ENCODE data around the gene CLK3.

Gene CLK3

DNA sequence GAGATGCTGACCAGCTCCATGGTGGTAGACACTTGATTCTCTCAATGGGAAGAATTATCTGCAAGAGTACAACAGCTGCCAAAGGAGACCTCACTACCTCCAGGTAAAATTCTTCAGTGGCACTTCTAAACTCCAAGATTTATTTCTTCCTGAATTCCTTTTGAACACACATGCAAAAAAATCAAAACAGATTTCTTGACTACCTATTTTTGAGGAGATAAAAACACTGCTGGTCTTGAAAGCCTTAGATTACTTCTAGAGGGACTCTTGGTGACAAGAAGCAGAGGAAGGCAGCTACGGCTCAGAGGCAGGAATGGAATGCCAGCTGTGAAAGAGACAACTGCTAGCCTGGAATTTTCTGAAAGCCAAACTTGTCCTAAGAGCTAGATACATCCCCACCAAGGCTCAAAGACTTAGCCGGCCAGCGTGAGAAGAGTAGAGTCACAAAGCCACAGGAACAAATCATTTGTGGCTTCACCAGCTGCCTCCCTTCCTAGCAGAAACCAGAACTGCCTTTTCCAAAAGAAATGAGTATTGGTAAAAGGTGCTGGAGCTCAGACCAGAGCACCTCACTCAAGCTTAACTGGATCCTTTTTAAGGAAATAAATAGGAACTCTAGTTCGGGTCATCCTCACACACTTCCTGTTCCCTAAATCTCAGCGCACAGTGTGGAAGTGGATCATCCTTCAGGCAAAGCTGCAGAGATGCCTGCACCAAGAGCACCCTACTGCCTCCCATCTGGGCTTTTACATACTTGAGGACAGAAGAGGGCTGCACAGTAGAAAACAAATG lies 32.6 kb downstream of the CLK3 start:
- no peak for TF ChIP-seq CTCF (IDR thresholded peaks at IDR 0.05)
- no peak overlapping the region for H3K9ac ChIP-seq
- no peaks in the 10 kb centered on the region for H3K27me3 ChIP-seq (ENCODE audit: control insufficient read depth, insufficient read depth, low read length)
- no peaks in the 10 kb centered on the region for H3K36me3 ChIP-seq (ENCODE audit: control insufficient read depth, insufficient read depth, low read length)
- no peak overlapping the region for H3K27ac ChIP-seq
- peaks cover 3% of the 10 kb centered on the region for H3K79me2 ChIP-seq
- H3K4me2 ChIP-seq (ENCODE audit: low read length), result no peak overlapping the region
- no peak overlapping the region for H2AFZ ChIP-seq
- H3K4me1 ChIP-seq, result peaks cover 8% of the 10 kb centered on the region
- H3K9me3 ChIP-seq (ENCODE audit: control insufficient read depth, low read length), result no peaks in the 10 kb centered on the region
- no peak overlapping the region for H3K4me3 ChIP-seq (ENCODE audit: low read depth, low read length)

DNA sequence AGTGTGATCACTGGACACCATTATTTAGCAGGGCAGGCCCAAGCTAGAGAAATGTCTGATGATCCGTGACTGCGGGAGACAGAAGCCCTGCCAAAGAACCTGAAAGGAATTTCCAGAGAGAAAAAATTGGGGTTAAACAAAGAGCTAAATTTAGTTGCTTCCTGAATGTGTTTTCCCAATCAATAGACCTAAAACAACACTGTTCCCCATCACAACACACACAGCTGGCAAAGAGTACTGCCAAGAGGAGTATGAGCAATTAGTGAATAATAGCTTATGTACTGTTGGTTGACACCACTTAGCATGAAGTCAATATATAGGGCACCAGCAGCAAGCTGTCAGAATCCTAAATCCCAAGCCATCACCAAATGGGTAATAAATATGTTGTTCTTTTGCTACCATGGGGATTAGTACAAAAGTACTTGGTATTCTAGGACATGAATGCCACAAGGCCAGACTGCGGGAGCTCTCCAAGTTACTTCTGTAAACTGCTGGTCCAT lies 35.7 kb downstream of the CLK3 start:
- Histone ChIP-seq H3K4me2 (ENCODE audit: low read length) (peak overlapping the region; percentile 18), H3K4me3 (ENCODE audit: low read depth, low read length) (no peak overlapping the region), H3K27ac (no peak overlapping the region), H3K36me3 (ENCODE audit: control insufficient read depth, insufficient read depth, low read length) (no peaks in the 10 kb centered on the region), H3K4me1 (peaks cover 10% of the 10 kb centered on the region), H2AFZ (no peak overlapping the region), H3K79me2 (peaks cover 3% of the 10 kb centered on the region), H3K9me3 (ENCODE audit: control insufficient read depth, low read length) (no peaks in the 10 kb centered on the region), H3K9ac (no peak overlapping the region), H3K27me3 (ENCODE audit: control insufficient read depth, insufficient read depth, low read length) (no peaks in the 10 kb centered on the region)
- no peak for TF ChIP-seq CTCF (IDR thresholded peaks at IDR 0.05)

- no peak overlapping the region for H3K27ac ChIP-seq
These were observed 37.9 kb downstream of the CLK3 start for GRCh38 chr15:74653426-74654102.

GRCh38 chr15:74655424-74655823 lies 39.8 kb downstream of the CLK3 start:
- Histone ChIP-seq H3K4me2 (ENCODE audit: low read length) (no peak overlapping the region), H3K27me3 (ENCODE audit: control insufficient read depth, insufficient read depth, low read length) (no peaks in the 10 kb centered on the region), H3K27ac (no peak overlapping the region), H3K79me2 (peaks cover 5% of the 10 kb centered on the region), H3K4me1 (peaks cover 7% of the 10 kb centered on the region), H3K36me3 (ENCODE audit: control insufficient read depth, insufficient read depth, low read length) (no peaks in the 10 kb centered on the region), H3K9ac (no peak overlapping the region), H2AFZ (no peak overlapping the region), H3K4me3 (ENCODE audit: low read depth, low read length) (no peak overlapping the region), H3K9me3 (ENCODE audit: control insufficient read depth, low read length) (no peaks in the 10 kb centered on the region)
- TF ChIP-seq CTCF (IDR thresholded peaks at IDR 0.05), result no peak

More at GRCh38 chr15:74653426-74654102, 37.9 kb downstream of the CLK3 start:
- no peaks in the 10 kb centered on the region for H3K9me3 ChIP-seq (ENCODE audit: control insufficient read depth, low read length)
- no peak overlapping the region for H3K9ac ChIP-seq
- H2AFZ ChIP-seq, result no peak overlapping the region
- H3K79me2 ChIP-seq, result peaks cover 5% of the 10 kb centered on the region
- H3K4me1 ChIP-seq, result peaks cover 10% of the 10 kb centered on the region
- peak overlapping the region; percentile 4 for H3K4me3 ChIP-seq (ENCODE audit: low read depth, low read length)
- no peak for TF ChIP-seq CTCF (IDR thresholded peaks at IDR 0.05)
- H3K36me3 ChIP-seq (ENCODE audit: control insufficient read depth, insufficient read depth, low read length), result no peaks in the 10 kb centered on the region
- no peak overlapping the region for H3K4me2 ChIP-seq (ENCODE audit: low read length)
- H3K27me3 ChIP-seq (ENCODE audit: control insufficient read depth, insufficient read depth, low read length), result no peaks in the 10 kb centered on the region

All from parathyroid adenoma (tissue), 2 donors.